HFFc6 (cell line): Measurements from ENCODE around the gene ZBTB45. TPM values are rescaled to one million over a fixed set of nuclear protein-coding genes. Genes with fewer than 3 reads are reported as not detected.
"Not testable (repeated sequence)": the region's sequence is repeated elsewhere in the genome, so short reads cannot be mapped to it uniquely, and the experiment has no call there.

Source experiments
- DNase-seq: peaks from one replicate; pipeline ENCODE4 v3.0.0-alpha.2; 2018
- H3K27ac Mint-ChIP-seq: 2 replicates; pipeline ENCODE4 v1.8.0; 2020; ENCODE audit warnings: mild to moderate bottlenecking, mixed read lengths
- H3K27me3 Mint-ChIP-seq: 2 replicates; pipeline ENCODE4 v1.8.0; 2021; ENCODE audit warnings: mild to moderate bottlenecking, moderate library complexity, mixed read lengths; ENCODE audit not compliant: insufficient read depth
- H3K36me3 Mint-ChIP-seq: 2 replicates; pipeline ENCODE4 v1.8.0; 2021; ENCODE audit warnings: low read depth, mixed read lengths
- H3K4me1 Mint-ChIP-seq: 2 replicates; pipeline ENCODE4 v1.8.0; 2020; ENCODE audit warnings: low read depth, mixed read lengths
- H3K4me3 Mint-ChIP-seq: 2 replicates; pipeline ENCODE4 v1.8.0; 2020; ENCODE audit warnings: mild to moderate bottlenecking, moderate library complexity, mixed read lengths
- H3K9me3 Mint-ChIP-seq: 2 replicates; pipeline ENCODE4 v1.8.0; 2020; ENCODE audit warnings: mild to moderate bottlenecking, mixed read lengths
- CTCF ChIP-seq: fragments of 200-600 bp; sonication (generic); IDR thresholded peaks from 2 replicates; pipeline ENCODE4 v1.5.0; 2021; ENCODE audit warnings: antibody characterized with exemption, mild to moderate bottlenecking
- total RNA-seq, 6 experiments: library from RNA; stranded (reverse); fragmentation: NEBNext Ultra II Directional; extraction: Animal tissue kit (Norgen Biotek cat#: 25700); gene quantifications; 2 replicates in 1 of 6; 3 replicates in 5 of 6; pipeline ENCODE4 v1.2.3, GENCODE V29; 2021

The ZBTB45 gene
- total RNA-seq, 6 experiments from 2014 or later = 15.0 to 17.4 (median 16.7) TPM

DNA sequence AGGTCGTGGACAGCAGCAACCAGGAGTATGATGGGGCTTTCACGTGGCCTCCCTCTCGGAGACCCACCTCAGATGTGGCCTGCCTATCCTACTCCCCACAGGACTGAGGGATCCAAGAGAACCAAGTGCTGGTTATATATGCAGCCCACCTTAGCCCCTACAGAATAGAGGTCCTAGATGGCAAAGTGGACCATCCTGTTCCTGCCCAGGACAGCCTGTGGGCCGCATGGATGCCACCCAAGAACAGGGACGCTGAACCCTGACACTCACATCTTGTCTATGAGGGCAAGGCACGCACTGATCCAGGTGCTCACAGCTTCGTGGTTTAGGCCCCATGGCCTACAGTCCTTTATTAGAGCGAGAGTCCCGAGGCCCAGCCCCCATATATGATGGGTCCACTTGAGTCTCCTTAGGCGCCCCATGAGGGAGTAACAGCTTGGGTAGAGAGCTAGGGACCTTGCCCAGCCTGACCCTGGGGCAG lies 6.4 kb downstream of the ZBTB45 start:
- Mint-ChIP-seq H3K4me3 (no peak overlapping the region), H3K9me3 (no peaks in the 10 kb centered on the region), H3K27me3 (peaks cover 9% of the 10 kb centered on the region), H3K27ac (no peak overlapping the region), H3K4me1 (peaks cover 12% of the 10 kb centered on the region), H3K36me3 (peaks cover 5% of the 10 kb centered on the region)
- no peak for DNase-seq
- no peak for TF ChIP-seq CTCF

DNA sequence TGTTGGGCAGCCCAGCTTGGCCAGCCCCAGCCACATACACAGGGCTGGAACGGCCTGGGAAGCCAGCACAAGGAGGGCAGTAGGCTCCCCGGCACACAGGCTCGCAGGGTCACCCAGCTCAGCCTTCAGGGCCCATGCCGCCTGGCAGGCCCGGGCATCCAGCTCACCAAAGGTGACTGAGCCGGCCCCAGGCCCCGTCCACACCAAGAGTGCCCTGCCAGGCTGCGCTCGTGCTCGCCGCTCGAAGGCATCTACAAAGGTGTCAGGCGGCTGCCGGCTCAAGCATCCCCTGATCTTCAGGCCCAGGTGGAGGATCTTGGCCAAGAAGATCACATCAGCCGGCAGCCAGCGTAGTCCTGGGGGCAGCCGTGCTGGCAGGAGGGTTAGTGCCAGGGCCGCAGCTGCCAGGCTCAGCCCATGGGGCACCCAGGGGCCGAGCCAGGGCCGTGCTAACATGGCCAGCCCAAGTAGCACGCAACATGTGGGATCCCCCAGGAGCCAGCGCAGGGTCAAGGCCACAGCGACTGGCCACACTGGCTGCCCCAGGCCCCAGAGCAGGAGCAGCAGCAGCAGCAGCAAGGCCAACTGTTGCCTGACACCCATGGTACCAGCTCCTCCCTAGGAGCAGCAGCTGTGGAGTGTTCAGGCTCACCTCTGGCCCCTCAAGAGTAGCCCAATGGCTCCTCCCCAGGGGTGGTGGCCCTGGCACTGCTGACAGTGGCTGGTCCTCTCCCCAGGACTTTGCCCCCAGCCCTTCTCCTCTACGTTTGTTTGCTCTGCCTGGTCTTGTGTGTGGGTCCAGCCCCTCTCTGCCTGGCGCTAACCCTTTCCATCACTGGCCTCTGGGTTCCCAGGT lies 8.0 kb downstream of the ZBTB45 start, which contains the start of gene SLC27A5:
TSS of gene SLC27A5 (minus strand) at position 640 of the 856 bp plus-strand sequence. CDS start at position 603, 37 bp downstream.
- no peak within 1 kb of the TSS for H3K27ac Mint-ChIP-seq
- H3K4me1 Mint-ChIP-seq = peaks cover 7% of the 10 kb centered on the region; the same call in 1 of the 2 replicates
- H3K9me3 Mint-ChIP-seq = peaks cover 10% of the 10 kb centered on the region

DNA sequence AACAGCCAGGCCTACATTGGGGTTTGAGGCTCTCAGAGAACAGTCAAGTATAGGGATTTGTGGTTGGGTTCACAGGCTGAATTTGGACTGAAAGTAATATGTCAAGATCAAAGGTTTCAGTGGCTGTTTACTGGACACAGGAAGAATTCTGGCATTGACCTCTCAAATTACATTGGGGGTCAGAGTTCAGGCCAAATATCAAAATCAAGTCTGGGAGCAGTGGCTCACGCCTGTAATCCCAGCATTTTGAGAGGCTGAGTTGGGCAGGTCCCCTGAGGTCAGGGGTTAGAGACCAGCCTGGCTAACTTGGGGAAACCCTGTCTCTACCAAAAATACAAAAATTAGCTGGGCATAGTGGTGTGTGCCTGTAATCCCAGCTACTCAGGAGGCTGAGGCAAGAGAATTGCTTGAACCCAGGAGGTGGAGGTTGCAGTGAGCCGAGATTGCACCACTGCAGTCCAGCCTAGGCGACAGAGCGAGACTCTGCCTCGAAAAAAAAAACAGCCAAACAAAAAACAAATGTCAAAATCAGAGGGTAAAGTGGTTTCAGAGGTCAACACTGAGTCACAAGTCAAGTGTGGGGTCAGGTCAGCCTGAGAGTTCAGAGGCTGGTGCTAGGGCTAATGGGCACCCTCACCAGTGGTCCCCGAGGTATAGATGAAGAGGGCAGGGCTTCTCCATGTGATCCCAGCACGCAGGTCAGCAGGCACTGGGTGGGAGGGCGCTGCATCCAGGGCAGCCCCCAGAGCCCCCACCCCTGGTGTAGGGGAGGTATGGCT lies 9.3 kb downstream of the ZBTB45 start:
- Mint-ChIP-seq H3K4me3 (no peak overlapping the region), H3K9me3 (peaks cover 10% of the 10 kb centered on the region), H3K27me3 (peaks cover 7% of the 10 kb centered on the region), H3K27ac (no peak overlapping the region), H3K4me1 (peaks cover under 1% of the 10 kb centered on the region; the same call in 1 of the 2 replicates), H3K36me3 (peaks cover 11% of the 10 kb centered on the region)
- TF ChIP-seq CTCF = no peak
- no peak for DNase-seq

More for the DNA sequence above, 8.0 kb downstream of the ZBTB45 start, which contains the start of gene SLC27A5:
- Mint-ChIP-seq H3K27me3 (peaks cover 9% of the 10 kb centered on the region), H3K36me3 (peaks cover 16% of the 10 kb centered on the region), H3K4me3 (no peak within 1 kb of the TSS)
- no peak for TF ChIP-seq CTCF
- no peak for DNase-seq

GRCh38 chr19:58509731-58510083 lies 9.9 kb downstream of the ZBTB45 start:
- no peak for DNase-seq
- Mint-ChIP-seq H3K27ac (no peak overlapping the region), H3K9me3 (peaks cover 10% of the 10 kb centered on the region), H3K4me3 (no peak overlapping the region), H3K36me3 (peaks cover 11% of the 10 kb centered on the region), H3K4me1 (no peaks in the 10 kb centered on the region), H3K27me3 (peaks cover 5% of the 10 kb centered on the region)
- TF ChIP-seq CTCF = no peak

DNA sequence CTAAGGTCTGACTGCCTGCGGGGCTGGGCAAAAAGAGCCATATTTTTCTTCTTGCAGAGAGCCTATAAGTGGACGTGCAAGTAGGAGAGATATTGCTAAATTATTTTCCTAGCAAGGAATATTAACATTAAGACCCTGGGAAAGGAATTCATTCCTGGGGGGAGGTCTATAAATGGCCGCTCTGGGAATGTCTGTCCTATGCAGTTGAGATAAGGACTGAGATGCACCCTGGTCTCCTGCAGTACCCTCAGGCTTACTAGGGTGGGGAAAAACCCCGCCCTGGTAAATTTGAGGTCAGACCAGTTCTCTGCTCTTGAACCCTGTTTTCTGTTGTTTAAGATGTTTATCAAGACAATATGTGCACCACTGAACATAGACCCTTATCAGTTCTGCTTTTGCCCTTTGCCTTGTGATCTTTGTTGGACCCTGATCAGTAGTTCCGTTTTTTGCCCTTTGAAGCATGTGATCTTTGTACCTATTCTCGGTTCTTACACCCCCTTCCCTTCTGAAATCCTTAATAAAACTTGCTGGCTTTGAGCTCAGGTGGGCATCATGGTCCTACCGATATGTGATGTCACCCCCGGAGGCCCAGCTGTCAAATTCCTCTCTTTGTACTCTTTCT lies 11.9 kb downstream of the ZBTB45 start:
- H3K4me3 Mint-ChIP-seq, H3K27me3 Mint-ChIP-seq, DNase-seq, H3K4me1 Mint-ChIP-seq, H3K27ac Mint-ChIP-seq: not testable (repeated sequence)
- peaks cover 10% of the 10 kb centered on the region for H3K9me3 Mint-ChIP-seq
- peaks cover 11% of the 10 kb centered on the region for H3K36me3 Mint-ChIP-seq
